ENCODE data around the gene DCAF15. TPM values are rescaled to one million over a fixed set of nuclear protein-coding genes. Genes with fewer than 3 reads are reported as not detected.

The DCAF15 gene
- total RNA-seq, 5 donors from 2014 or later (not counting 1 experiment from before 2014, with no cell fraction given), result 67.3 to 118 (median 110) TPM

- no peak overlapping the region for H3K4me3 ChIP-seq (ENCODE audit: control insufficient read depth in 1 of 2, extremely low read depth in 1 of 2, low read length in 1 of 2)
- WGBS (ENCODE audit: insufficient coverage), result 97% methylated on average over 20 of the region's 22 CpGs
- no peaks in the 10 kb centered on the region for H3K27me3 ChIP-seq (replicated peaks in 1 of 2; ENCODE audit: control insufficient read depth in 2 of 2, extremely low read depth in 1 of 2, insufficient read depth in 2 of 2, low read length in 1 of 2)
- no peak overlapping the region for H3K4me3 Mint-ChIP-seq
- peaks cover 12% of the 10 kb centered on the region for H3K36me3 Mint-ChIP-seq
- peaks cover 19 to 40% of the 10 kb centered on the region in 2 experiments for H3K4me1 ChIP-seq (ENCODE audit: control insufficient read depth in 1 of 2, extremely low read depth in 1 of 2, insufficient read depth in 2 of 2, low read length in 2 of 2)
- H3K27ac Mint-ChIP-seq, result no peak overlapping the region
- CTCF ChIA-PET, result no interaction called here
- peaks cover 9 to 39% of the 10 kb centered on the region in 2 donors for H3K36me3 ChIP-seq (ENCODE audit: control insufficient read depth in 2 of 2, extremely low read depth in 1 of 2, insufficient read depth in 1 of 2, low read length in 1 of 2)
- DNase-seq (no peak), ATAC-seq (replicated peaks in 1 of 4) (no peak)
- H3K9me3 Mint-ChIP-seq, result peaks cover 0 to 4% (median 0%) of the 10 kb centered on the region in 3 donors
- POLR2A ChIA-PET, result interaction anchor here in 1 of 2 donors (0.7 kb wide), 1 partner anchor 654 kb away, joined by 6 read pairs; no protein-coding TSS in a partner anchor
- H3K27me3 Mint-ChIP-seq, result no peaks in the 10 kb centered on the region
- H3K4me1 Mint-ChIP-seq, result peaks cover 31 to 44% (median 32%) of the 10 kb centered on the region in 3 donors
- H3K27ac ChIP-seq (ENCODE audit: low read length), result no peak overlapping the region
- H3K9me3 ChIP-seq, result no peaks in the 10 kb centered on the region
Measured at GRCh38 chr19:13996928-13997630, 44.8 kb downstream of the DCAF15 start.

GRCh38 chr19:13997631-13997962 lies 45.3 kb downstream of the DCAF15 start:
- no peak overlapping the region for H3K4me3 Mint-ChIP-seq
- H3K4me1 Mint-ChIP-seq, result peaks cover 32 to 49% (median 34%) of the 10 kb centered on the region in 3 donors
- DNase-seq (no peak), ATAC-seq (replicated peaks in 1 of 4) (no peak)
- Histone ChIP-seq H3K9me3 (no peaks in the 10 kb centered on the region), H3K36me3 (ENCODE audit: control insufficient read depth in 2 of 2, extremely low read depth in 1 of 2, insufficient read depth in 1 of 2, low read length in 1 of 2) (peaks cover 9 to 34% of the 10 kb centered on the region in 2 donors), H3K4me3 (ENCODE audit: control insufficient read depth in 1 of 2, extremely low read depth in 1 of 2, low read length in 1 of 2) (no peak overlapping the region), H3K27me3 (replicated peaks in 1 of 2; ENCODE audit: control insufficient read depth in 2 of 2, extremely low read depth in 1 of 2, insufficient read depth in 2 of 2, low read length in 1 of 2) (no peaks in the 10 kb centered on the region), H3K27ac (ENCODE audit: low read length) (no peak overlapping the region), H3K4me1 (ENCODE audit: control insufficient read depth in 1 of 2, extremely low read depth in 1 of 2, insufficient read depth in 2 of 2, low read length in 2 of 2) (peaks cover 23 to 43% of the 10 kb centered on the region in 2 experiments)
- CTCF ChIA-PET, result no interaction called here
- WGBS (ENCODE audit: insufficient coverage), result no CpG with 5 or more reads among the region's 6 CpGs
- H3K27me3 Mint-ChIP-seq, result no peaks in the 10 kb centered on the region
- peaks cover 10% of the 10 kb centered on the region for H3K36me3 Mint-ChIP-seq
- H3K27ac Mint-ChIP-seq, result no peak overlapping the region
- POLR2A ChIA-PET, result no interaction called here
- peaks cover 0 to 4% (median 0%) of the 10 kb centered on the region in 3 donors for H3K9me3 Mint-ChIP-seq

- Histone ChIP-seq H3K36me3 (ENCODE audit: control insufficient read depth in 2 of 2, extremely low read depth in 1 of 2, insufficient read depth in 1 of 2, low read length in 1 of 2) (peaks cover 9 to 26% of the 10 kb centered on the region in 2 donors), H3K9me3 (no peaks in the 10 kb centered on the region), H3K4me1 (ENCODE audit: control insufficient read depth in 1 of 2, extremely low read depth in 1 of 2, insufficient read depth in 2 of 2, low read length in 2 of 2) (peaks cover 25 to 43% of the 10 kb centered on the region in 2 experiments), H3K27ac (ENCODE audit: low read length) (peak overlapping the region; percentile 44), H3K27me3 (replicated peaks in 1 of 2; ENCODE audit: control insufficient read depth in 2 of 2, extremely low read depth in 1 of 2, insufficient read depth in 2 of 2, low read length in 1 of 2) (no peaks in the 10 kb centered on the region), H3K4me3 (ENCODE audit: control insufficient read depth in 1 of 2, extremely low read depth in 1 of 2, low read length in 1 of 2) (no peak overlapping the region)
- Mint-ChIP-seq H3K4me1 (peaks cover 39 to 54% (median 41%) of the 10 kb centered on the region in 3 donors), H3K27ac (peak overlapping the region; percentile 81 to 82), H3K27me3 (no peaks in the 10 kb centered on the region), H3K9me3 (peaks cover 0 to 4% (median 0%) of the 10 kb centered on the region in 3 donors), H3K36me3 (peaks cover 10% of the 10 kb centered on the region), H3K4me3 (no peak overlapping the region)
- WGBS (ENCODE audit: insufficient coverage), result 100% methylated on average over 1 of the region's 1 CpG
- ChIA-PET POLR2A (no interaction called here), CTCF (interaction anchor here (0.5 to 0.8 kb wide), 3 partner anchors 37 to 753 kb away, joined by 3 to 4 read pairs (median 3); no protein-coding TSS in a partner anchor)
- ATAC-seq (replicated peaks in 1 of 4) (no peak), DNase-seq (no peak)
Measured at GRCh38 chr19:13998426-13998825, 46.1 kb downstream of the DCAF15 start.

- peaks cover 9 to 22% of the 10 kb centered on the region in 2 donors for H3K36me3 ChIP-seq (ENCODE audit: control insufficient read depth in 2 of 2, extremely low read depth in 1 of 2, insufficient read depth in 1 of 2, low read length in 1 of 2)
- H3K9me3 Mint-ChIP-seq, result peaks cover 0 to 4% (median 0%) of the 10 kb centered on the region in 3 donors
- DNase-seq (no peak), ATAC-seq (replicated peaks in 1 of 4) (no peak)
- H3K4me1 Mint-ChIP-seq, result peaks cover 41 to 55% (median 43%) of the 10 kb centered on the region in 3 donors
- H3K4me1 ChIP-seq (ENCODE audit: control insufficient read depth in 1 of 2, extremely low read depth in 1 of 2, insufficient read depth in 2 of 2, low read length in 2 of 2), result peaks cover 24 to 49% of the 10 kb centered on the region in 2 experiments
- no peak overlapping the region for H3K4me3 Mint-ChIP-seq
- WGBS (ENCODE audit: insufficient coverage), result 100% methylated on average over 2 of the region's 3 CpGs
- no peaks in the 10 kb centered on the region for H3K27me3 Mint-ChIP-seq
- POLR2A ChIA-PET, result no interaction called here
- CTCF ChIA-PET, result interaction anchor here (0.5 to 0.8 kb wide), 3 partner anchors 37 to 754 kb away, joined by 3 to 4 read pairs (median 3); no protein-coding TSS in a partner anchor
- no peak overlapping the region for H3K4me3 ChIP-seq (ENCODE audit: control insufficient read depth in 1 of 2, extremely low read depth in 1 of 2, low read length in 1 of 2)
- no peaks in the 10 kb centered on the region for H3K9me3 ChIP-seq
- peak overlapping the region; percentile 44 for H3K27ac ChIP-seq (ENCODE audit: low read length)
- no peaks in the 10 kb centered on the region for H3K27me3 ChIP-seq (replicated peaks in 1 of 2; ENCODE audit: control insufficient read depth in 2 of 2, extremely low read depth in 1 of 2, insufficient read depth in 2 of 2, low read length in 1 of 2)
- peaks cover 10% of the 10 kb centered on the region for H3K36me3 Mint-ChIP-seq
- peak overlapping the region; percentile 82 to 99 for H3K27ac Mint-ChIP-seq
Measured at GRCh38 chr19:13999085-13999484, 46.8 kb downstream of the DCAF15 start.

GRCh38 chr19:14000691-14001375 lies 48.5 kb downstream of the DCAF15 start:
- H3K27me3 Mint-ChIP-seq, result no peaks in the 10 kb centered on the region

More at GRCh38 chr19:14000691-14001375, 48.5 kb downstream of the DCAF15 start:
- ATAC-seq (replicated peaks in 1 of 4), result no peak
- peaks cover 0 to 4% (median 0%) of the 10 kb centered on the region in 3 donors for H3K9me3 Mint-ChIP-seq
- peaks cover 7% of the 10 kb centered on the region for H3K36me3 Mint-ChIP-seq
- DNase-seq, result no peak
- no peak overlapping the region for H3K4me3 ChIP-seq (ENCODE audit: control insufficient read depth in 1 of 2, extremely low read depth in 1 of 2, low read length in 1 of 2)
- 67% methylated on average over 11 of the region's 13 CpGs for WGBS (ENCODE audit: insufficient coverage)
- no peaks in the 10 kb centered on the region for H3K27me3 ChIP-seq (replicated peaks in 1 of 2; ENCODE audit: control insufficient read depth in 2 of 2, extremely low read depth in 1 of 2, insufficient read depth in 2 of 2, low read length in 1 of 2)
- POLR2A ChIA-PET, result no interaction called here
- H3K36me3 ChIP-seq (ENCODE audit: control insufficient read depth in 2 of 2, extremely low read depth in 1 of 2, insufficient read depth in 1 of 2, low read length in 1 of 2), result peaks cover 9 to 15% of the 10 kb centered on the region in 2 donors
- peaks cover 26 to 64% of the 10 kb centered on the region in 2 experiments for H3K4me1 ChIP-seq (ENCODE audit: control insufficient read depth in 1 of 2, extremely low read depth in 1 of 2, insufficient read depth in 2 of 2, low read length in 2 of 2)
- peak overlapping the region; percentile 100 for H3K27ac ChIP-seq (ENCODE audit: low read length)
- H3K4me3 Mint-ChIP-seq, result peak overlapping the region in 2 of 3 donors; percentile 11 to 74
- peaks cover 52 to 66% (median 56%) of the 10 kb centered on the region in 3 donors for H3K4me1 Mint-ChIP-seq
- CTCF ChIA-PET, result interaction anchor here in 1 of 2 donors (0.6 kb wide), 1 partner anchor 29 kb away, joined by 5 read pairs; no protein-coding TSS in a partner anchor
- H3K27ac Mint-ChIP-seq, result peak overlapping the region; percentile 99
- no peaks in the 10 kb centered on the region for H3K9me3 ChIP-seq

All from T-cell (primary cell).